Effector memory CD4-positive, alpha-beta T cell (primary cell): ENCODE results near the gene AGBL4.

ENCODE experiments used
- DNase-seq, 3 donors: peaks; one replicate each; pipeline ENCODE4 v3.0.0-alpha.2; 2020
- H3K27ac ChIP-seq: 2 replicates; pipeline ENCODE4 v1.7.0; 2013; ENCODE audit warnings: mild to moderate bottlenecking, low read length, moderate library complexity; ENCODE audit not compliant: insufficient read depth, poor library complexity, severe bottlenecking
- H3K27me3 ChIP-seq: replicated peaks from 2 replicates; pipeline ENCODE4 v1.7.0; 2013; ENCODE audit warnings: mild to moderate bottlenecking, low read length; ENCODE audit not compliant: insufficient read depth, control insufficient read depth, poor library complexity, severe bottlenecking
- H3K36me3 ChIP-seq: 2 replicates; pipeline ENCODE4 v1.7.0; 2013; ENCODE audit warnings: mild to moderate bottlenecking, low read length, moderate library complexity; ENCODE audit not compliant: control insufficient read depth, insufficient read depth
- H3K4me1 ChIP-seq: 2 replicates; pipeline ENCODE4 v1.7.0; 2013; ENCODE audit warnings: low read length, mild to moderate bottlenecking; ENCODE audit not compliant: control insufficient read depth, insufficient read depth, poor library complexity, severe bottlenecking
- H3K4me3 ChIP-seq: 2 replicates; pipeline ENCODE4 v1.7.0; 2013; ENCODE audit warnings: low read length, low read depth, mild to moderate bottlenecking; ENCODE audit not compliant: insufficient read depth, poor library complexity, severe bottlenecking
- H3K9me3 ChIP-seq: 2 replicates; pipeline ENCODE4 v1.7.0; 2013; ENCODE audit warnings: mild to moderate bottlenecking, low read length, moderate library complexity; ENCODE audit not compliant: control insufficient read depth

AGBL4 gene

GRCh38 chr1:48743480-48743879, 1280.3 kb downstream of the AGBL4 start:
- Histone ChIP-seq H3K9me3 (no peaks in the 10 kb centered on the region), H3K4me3 (no peak overlapping the region), H3K36me3 (no peaks in the 10 kb centered on the region), H3K27ac (no peak overlapping the region), H3K27me3 (no peaks in the 10 kb centered on the region), H3K4me1 (no peaks in the 10 kb centered on the region)
- DNase-seq, result no peak

DNA sequence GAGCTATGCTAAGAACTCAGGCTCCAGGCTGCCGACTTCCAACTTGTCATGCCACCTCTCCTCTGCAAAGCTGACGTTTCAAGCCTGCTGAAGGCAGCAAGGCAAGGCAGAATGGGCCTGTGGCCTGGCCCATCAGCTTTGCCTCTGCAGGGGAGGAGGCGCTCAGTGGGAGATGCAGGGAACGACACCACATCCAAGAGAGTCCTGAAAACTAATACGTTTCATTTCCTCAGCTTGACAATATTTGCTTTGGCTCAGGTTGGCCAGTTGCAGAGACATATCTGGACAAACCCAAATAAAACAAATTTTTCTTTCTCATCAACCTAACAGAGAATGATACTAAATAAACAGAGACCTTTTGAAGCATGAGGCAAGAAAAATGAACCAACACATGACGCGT, 1282.4 kb downstream of the AGBL4 start:
- Histone ChIP-seq H3K36me3 (no peaks in the 10 kb centered on the region), H3K4me1 (no peaks in the 10 kb centered on the region), H3K9me3 (no peaks in the 10 kb centered on the region), H3K27me3 (no peaks in the 10 kb centered on the region), H3K4me3 (no peak overlapping the region), H3K27ac (no peak overlapping the region)
- DNase-seq, result no peak

DNA sequence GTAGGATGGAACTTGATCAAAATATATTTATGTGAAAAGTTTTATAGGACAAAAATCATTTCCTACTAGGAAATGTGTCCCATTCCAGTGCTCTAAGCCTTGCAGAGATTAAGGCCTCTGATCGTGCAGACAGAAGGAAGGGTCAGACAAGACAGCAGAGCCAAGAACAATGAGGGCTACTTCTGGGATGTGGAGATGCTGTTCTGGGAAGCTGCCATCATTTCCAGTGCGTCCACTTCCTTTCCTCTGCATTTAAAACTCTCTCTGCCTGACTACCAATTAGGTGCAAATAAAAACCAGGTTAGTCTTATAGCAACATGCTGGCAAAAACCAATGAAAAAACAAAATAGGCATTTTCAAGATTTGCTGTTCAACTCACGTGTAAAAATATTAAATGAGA, 1283.1 kb downstream of the AGBL4 start:
- Histone ChIP-seq H3K27ac (no peak overlapping the region), H3K36me3 (no peaks in the 10 kb centered on the region), H3K9me3 (no peaks in the 10 kb centered on the region), H3K4me3 (no peak overlapping the region), H3K4me1 (no peaks in the 10 kb centered on the region), H3K27me3 (no peaks in the 10 kb centered on the region)
- DNase-seq, result no peak

DNA sequence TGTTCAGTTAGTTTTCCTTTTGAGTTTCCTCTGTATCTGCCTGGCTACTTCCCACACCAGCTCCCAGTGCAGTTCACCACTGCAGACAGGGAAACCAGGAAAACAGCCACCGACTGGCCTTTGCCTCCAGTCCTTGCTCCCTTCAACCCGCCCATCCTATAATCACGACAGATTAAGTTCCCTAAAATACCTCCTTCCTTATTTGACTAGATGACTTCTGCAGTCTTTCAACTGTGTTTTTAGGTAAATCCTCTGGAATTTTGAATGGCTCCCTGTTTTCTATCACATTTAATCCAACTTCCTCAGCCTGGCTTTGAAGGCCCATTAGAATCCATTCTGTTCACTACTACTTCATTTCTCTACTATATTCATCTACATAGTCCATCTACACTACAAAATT, 1284.7 kb downstream of the AGBL4 start:
- Histone ChIP-seq H3K4me3 (no peak overlapping the region), H3K27me3 (no peaks in the 10 kb centered on the region), H3K9me3 (no peaks in the 10 kb centered on the region), H3K27ac (no peak overlapping the region), H3K4me1 (no peaks in the 10 kb centered on the region), H3K36me3 (no peaks in the 10 kb centered on the region)
- no peak for DNase-seq

- Histone ChIP-seq H3K4me1 (no peaks in the 10 kb centered on the region), H3K36me3 (no peaks in the 10 kb centered on the region), H3K27me3 (no peaks in the 10 kb centered on the region), H3K27ac (no peak overlapping the region), H3K9me3 (no peaks in the 10 kb centered on the region), H3K4me3 (no peak overlapping the region)
- no peak for DNase-seq
These were observed 1285.4 kb downstream of the AGBL4 start for GRCh38 chr1:48738356-48738755.

DNA sequence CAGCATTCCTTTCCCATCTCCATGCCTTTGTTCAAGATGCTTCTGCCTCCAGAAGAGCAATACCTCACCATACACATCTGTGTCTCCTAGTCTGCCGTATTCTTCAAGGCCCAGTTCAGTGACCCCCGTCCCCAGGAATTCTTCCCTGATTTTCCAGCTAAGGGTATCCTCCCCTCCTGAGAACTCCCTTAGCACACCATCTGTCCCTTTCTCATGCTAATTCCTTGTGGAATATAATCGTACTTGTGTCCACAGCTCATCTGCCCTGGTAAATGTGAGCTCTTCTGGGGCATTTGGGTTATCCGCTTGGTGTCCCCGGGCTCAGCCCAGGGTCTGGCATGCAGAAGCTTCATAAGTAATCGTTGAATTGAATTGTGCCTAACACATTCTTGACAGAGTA, 1288.0 kb downstream of the AGBL4 start:
- Histone ChIP-seq H3K4me3 (no peak overlapping the region), H3K27ac (no peak overlapping the region), H3K9me3 (no peaks in the 10 kb centered on the region), H3K27me3 (no peaks in the 10 kb centered on the region), H3K4me1 (no peaks in the 10 kb centered on the region), H3K36me3 (no peaks in the 10 kb centered on the region)
- no peak for DNase-seq

DNA sequence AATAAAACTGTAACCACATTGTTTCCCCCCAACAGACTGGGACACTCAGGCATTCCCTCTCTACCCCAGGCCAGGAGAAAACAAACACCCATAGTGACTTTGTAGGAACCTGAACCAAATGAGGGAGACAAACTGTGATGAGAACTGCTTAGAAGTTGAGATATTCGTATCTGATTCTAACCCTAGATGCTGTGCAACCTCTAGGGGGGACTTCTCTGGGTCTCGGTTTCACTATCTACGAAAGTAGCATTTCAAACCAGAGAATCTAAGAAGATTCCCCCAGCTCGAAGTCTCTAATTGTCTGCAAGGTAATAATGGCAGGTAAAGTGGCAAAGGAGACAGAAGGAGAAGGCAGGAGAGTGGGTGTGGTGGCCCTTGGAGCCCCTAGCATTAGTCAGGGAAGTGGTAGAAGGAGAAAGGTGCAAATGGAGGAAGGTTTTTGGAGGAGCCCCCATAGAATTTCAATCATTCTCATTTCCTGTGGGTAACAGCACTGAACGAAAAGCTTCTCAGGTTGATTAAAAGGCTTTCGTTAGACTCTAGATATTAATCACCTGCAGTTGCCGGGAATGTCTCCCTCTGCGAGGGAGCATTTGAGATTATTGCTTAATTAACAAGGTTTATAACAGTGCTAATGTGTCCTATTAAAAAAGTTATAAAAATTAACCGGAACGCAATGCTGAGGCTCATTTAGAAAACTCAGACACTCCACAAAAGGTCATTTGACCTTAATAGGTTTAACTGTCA, 1293.4 kb downstream of the AGBL4 start:
- Histone ChIP-seq H3K27ac (no peak overlapping the region), H3K4me1 (no peaks in the 10 kb centered on the region), H3K36me3 (no peaks in the 10 kb centered on the region), H3K27me3 (no peaks in the 10 kb centered on the region), H3K4me3 (no peak overlapping the region), H3K9me3 (no peaks in the 10 kb centered on the region)
- DNase-seq, result no peak

DNA sequence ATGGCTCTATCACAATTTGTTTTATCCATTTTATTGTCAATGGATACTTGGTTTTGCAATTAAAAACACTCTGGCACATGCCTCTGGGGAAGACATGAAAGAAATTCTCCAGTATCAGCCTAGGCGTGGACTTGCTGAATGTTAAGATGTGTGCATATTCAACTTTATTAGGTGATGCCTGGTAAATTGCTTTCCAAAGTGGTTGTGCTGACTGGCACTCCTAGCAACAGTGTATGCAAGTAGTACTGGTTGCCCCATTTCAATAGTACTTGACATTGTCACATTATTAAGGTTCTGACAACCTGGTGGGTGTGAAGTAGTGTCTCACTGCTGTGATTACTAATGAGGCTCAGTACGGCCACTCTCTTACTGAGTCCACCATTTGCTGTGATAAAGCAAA, 1295.2 kb downstream of the AGBL4 start:
- DNase-seq, result no peak
- Histone ChIP-seq H3K9me3 (no peaks in the 10 kb centered on the region), H3K4me1 (no peaks in the 10 kb centered on the region), H3K27ac (no peak overlapping the region), H3K36me3 (no peaks in the 10 kb centered on the region), H3K27me3 (no peaks in the 10 kb centered on the region), H3K4me3 (no peak overlapping the region)

DNA sequence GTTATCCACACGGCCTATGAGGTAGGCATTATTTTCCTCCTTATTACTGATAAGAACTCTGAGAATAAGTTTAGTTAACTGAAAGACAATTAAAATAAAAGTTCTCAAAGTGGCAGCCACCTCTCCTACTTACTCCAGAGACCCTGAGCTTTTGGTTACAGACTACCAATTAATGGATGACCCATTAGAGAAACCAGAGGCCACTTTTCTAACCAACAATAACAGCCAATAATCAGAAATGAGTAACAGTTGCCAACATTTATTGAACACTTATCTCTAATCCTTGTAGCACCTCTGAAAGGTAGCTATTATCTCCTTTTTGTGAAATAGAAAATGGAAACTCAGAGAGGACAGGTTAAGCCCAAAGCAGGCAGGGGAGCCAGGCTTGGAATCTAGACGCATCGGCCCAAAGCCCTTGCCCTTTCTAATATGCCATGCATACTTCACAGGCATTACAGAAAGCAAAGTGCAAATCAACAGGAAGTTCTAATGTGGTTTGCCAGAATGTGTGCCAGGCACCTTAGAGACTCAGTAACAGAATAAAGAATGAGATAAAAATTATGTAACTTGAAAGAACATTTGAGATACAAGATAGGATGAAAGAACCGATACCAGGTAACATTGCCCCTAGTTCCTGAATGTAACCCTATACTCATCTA, 1297.1 kb downstream of the AGBL4 start:
- no peaks in the 10 kb centered on the region for H3K9me3 ChIP-seq
- H3K36me3 ChIP-seq, result no peaks in the 10 kb centered on the region
- no peak for DNase-seq
- no peak overlapping the region for H3K4me3 ChIP-seq
- H3K27me3 ChIP-seq, result no peaks in the 10 kb centered on the region
- no peak overlapping the region for H3K27ac ChIP-seq
- H3K4me1 ChIP-seq, result no peaks in the 10 kb centered on the region

- no peaks in the 10 kb centered on the region for H3K27me3 ChIP-seq
- H3K9me3 ChIP-seq, result no peaks in the 10 kb centered on the region
- no peak overlapping the region for H3K27ac ChIP-seq
- H3K4me1 ChIP-seq, result no peaks in the 10 kb centered on the region
- DNase-seq, result no peak
- H3K4me3 ChIP-seq, result no peak overlapping the region
- no peaks in the 10 kb centered on the region for H3K36me3 ChIP-seq
These were observed 1297.6 kb downstream of the AGBL4 start for GRCh38 chr1:48726139-48726538.
